Raji (cell line): ENCODE data around the gene GRK6.
A peak's percentile ranks its signal among the peaks of the same experiment; 100 is the strongest.

Experiments used
- POLR2A ChIP-seq: IDR thresholded peaks from 2 replicates; pipeline ENCODE4 v1.6.1; 2011; ENCODE audit warnings: low read depth, low read length, control low read depth; ENCODE audit not compliant: insufficient read depth

The GRK6 gene

DNA sequence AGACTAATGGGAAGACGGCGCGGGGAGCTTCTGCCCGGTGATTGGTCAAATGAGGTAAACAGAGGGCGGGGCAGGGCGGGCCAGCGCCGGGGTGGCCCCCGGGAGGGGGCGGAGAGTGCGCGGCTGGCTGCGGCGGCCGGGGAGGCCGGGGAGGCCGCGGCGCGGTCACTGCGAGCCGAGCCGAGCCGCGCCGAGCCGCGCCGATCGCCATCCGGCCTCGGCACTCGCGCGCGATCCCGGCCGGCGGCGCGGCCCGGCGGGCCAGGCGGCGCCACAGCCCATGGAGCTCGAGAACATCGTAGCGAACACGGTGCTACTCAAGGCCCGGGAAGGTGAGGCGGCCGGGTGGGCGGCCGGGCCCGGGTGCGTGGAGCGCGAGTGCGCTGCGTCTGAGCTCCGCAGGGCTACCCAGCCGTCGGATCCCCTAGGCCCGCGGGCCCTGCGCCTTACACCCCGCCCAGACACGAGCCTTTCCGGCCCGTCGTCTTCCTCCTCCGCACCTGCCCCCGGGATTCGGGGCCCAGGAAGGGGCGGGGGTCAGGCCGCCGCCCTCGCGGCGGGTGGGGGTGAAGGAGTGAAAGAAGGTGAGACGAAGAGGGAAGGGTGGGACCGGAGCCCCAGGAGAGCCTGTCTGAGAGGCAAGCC is at the start of gene GRK6:
TSS of gene GRK6 (plus strand) at position 111 of the 645 bp plus-strand sequence. CDS start at position 281, 170 bp downstream.
- peak; percentile 64 for TF ChIP-seq POLR2A

DNA sequence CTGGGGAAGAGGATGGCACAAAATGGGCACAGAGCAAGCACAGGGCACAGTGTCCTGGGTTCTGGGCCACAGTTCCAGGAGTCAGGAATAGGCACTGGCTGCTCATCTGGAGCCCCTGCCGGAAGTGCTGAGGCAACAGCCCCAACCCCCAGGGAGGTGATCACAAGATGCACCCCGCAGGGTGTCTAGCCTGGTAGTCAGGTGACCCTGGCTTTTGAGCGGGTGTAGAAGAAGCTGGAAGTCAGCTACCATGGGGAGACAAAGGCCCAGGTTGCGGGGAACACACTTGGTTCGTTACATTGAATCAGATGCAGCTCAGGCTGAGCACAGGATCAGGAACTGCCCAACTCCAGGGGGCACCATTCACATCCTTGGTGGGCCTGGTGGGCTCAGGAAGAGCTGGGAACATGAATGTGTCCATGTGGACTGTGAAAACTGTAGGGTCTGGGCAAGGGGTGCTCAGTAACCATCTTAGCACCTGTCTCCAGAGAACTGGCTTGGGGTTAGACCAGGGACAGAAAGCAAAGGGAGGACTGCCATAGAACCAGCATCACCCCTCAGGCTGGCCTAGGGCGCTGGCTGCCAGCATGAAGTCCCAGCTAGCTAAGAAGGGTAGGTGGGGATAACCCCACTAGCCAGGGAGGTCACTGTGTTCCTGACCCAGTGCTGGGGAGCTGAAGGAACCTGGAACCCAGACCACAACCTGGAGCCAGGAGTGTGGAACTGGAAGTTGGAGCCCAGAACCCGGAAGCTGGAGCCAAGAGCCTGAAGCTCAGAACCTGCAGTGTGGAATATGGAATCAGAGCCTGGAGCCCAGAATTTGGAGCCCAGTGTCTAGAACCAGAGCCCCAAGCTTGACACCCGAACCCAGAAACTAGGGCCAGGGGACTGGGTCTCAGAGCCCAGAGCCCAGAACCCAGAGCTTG is 48.4 kb upstream of the GRK6 start:
- no peak for TF ChIP-seq POLR2A

DNA sequence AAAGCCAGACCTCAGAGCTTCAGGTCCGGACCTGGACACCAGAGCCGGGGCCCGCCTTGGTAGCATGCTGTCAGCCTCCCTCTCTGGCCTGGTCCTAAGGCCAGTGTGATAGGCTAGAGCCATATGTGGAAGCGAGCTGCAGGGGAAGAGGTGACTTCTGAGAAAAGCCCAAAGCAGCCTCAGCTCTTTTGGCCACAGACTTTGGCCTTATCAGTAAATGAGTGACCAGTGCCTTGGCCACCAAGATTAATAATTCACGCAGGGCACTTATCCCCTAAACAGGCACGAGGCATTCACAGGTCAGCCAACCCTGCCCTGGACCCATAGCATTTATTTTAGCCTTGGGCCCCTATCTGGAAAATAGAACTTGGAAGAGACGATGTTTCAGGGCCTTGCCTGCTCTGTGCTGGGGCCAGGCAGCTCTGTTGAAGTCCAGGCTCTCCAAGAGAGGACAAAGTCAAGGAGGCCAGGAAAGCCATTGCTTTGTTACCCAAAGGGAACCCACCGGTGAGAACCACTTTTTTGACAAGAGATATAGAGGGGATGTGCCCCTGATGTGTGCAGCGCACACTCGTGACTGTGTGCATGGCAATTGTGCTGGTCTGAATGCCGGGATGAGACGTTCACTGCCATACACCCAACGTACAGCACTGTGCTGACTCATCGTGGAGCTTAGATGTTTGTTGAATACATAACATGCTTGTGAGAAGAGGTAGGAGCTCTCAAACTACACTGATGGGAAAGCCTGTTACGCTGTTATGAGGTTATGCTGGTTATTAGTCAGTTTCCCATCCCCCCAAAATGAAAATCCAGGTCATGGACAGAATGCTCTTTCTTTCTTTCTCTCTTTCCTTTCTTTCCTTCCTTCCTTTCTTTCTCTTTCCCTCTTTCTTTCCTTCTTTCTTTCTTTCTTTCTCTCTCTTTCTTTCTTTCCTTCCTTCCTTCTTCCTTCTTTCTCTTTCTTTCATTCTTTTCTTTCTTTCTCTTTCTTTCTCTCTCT is 47.3 kb upstream of the GRK6 start:
- TF ChIP-seq POLR2A, result no peak

DNA sequence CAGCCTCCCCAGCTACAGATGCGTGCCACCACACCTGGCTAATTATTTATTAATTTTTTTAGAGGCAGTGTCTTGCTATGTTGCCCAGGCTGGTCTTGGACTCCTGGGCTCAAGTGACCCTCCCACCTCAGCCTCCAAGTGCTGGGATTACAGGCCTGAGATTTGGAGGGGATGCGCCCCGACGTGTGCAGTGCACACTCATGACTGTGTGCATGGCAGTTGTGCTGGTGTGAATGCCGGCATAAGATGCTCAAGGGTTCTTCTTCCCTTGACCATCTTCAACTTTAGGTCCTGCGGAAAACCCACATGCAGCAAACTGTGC is 45.7 kb upstream of the GRK6 start:
- TF ChIP-seq POLR2A, result no peak

DNA sequence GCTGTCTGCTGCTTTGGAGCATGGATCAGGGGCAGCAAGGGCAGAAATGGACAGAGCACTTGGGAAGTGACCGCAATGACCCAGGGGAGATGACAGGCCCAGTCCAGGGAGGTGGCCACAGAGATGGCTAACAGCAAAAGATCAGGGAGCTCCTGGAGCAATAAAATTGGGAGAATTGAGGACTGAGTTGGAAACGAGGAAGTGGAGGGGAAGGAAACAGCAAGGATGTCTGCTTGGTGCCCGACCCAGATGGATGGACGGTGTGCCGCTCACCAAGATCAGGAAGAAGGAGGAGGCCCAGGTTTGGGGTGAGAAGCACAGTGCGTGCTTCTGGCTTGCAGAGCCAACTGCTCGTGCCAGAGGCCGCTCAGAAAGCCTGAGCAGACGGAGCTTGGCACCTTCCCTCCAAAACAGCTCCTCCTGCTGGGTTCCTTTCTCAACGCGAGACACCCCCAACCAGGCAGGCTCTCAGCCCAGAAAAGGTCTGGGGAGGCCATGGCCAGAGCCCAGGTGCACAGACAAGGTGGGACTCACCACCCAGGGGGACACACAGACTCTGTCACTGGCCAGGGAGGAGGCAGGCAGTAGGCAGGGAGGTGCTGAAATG is 44.0 kb upstream of the GRK6 start:
- no peak for TF ChIP-seq POLR2A

DNA sequence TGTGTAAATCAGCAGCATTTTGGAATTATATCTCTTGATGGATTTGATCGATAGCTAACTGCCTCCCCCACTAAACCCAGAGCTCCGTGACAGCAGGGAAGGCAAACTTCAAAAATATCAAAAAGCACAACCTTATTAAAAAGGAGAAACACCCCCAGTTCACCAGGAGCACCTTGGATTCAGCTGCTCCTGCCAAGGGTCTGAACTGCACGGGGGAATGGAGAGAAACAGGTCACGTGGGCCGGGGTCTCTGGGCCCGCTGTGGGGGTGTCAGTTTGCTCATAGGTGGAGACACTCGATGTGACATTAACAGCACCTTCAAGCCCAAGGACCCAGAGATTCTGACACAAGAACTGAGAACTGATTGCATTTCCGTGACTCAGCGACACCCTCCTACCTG is 43.3 kb upstream of the GRK6 start:
- TF ChIP-seq POLR2A, result no peak

DNA sequence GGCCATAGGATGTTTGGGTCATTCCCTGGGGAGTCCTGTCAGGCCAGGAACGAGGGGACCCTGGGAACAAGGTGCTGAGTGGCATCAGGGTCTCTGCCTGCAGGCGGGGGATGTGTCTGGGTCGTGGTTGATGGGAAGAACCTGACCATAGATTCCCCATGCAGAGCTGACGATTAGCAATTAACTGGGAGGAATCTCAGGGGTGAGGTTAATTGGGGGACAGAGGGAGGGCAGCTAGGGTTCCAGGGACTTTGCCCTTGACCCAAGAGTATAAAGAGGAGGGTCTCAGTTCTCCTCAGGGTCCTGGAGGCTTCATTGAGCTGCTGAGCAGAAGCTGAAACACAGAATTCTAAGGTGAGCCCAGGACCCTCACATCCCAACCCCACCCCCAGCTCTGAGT is 42.3 kb upstream of the GRK6 start, which contains the start of gene SLC34A1:
TSS of gene SLC34A1 (plus strand) at position 301 of the 400 bp plus-strand sequence. CDS start 1,308 bp downstream, outside the sequence.
- no peak for TF ChIP-seq POLR2A

DNA sequence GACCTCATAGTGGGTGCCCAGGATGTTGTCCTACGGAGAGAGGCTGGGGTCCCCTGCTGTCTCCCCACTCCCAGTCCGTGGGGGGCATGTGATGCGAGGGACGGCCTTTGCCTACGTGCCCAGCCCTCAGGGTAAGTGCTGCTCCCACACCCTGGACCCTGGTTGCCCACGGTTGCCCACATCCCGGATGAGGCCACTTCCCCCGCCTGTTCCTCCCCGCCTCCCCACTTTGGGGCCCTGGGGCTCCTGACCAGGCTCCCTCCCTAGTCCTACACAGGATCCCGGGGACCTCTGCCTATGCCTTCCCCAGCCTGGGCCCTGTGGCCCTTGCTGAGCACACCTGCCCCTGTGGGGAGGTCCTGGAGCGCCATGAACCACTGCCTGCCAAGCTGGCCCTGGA is 40.8 kb upstream of the GRK6 start:
- TF ChIP-seq POLR2A, result no peak

DNA sequence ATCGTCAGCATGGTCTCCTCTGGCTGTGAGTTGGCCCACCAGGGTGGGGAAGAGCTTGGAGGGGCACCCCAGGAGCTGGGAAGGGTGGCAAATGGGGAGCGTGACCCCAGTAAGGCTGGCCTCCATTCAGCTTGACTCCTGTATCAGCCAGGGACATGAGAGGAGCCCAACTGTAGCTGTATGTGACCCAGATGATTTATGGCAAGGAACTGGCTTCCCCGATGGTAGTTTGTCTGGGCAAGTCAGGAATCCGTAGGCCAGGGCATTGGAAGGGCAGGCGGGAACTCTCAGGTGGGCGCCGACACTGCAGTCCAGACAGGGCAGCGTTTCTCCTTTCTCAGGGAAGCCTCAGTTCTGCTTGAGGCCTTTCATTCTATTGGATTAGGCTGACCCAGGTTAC is 39.9 kb upstream of the GRK6 start:
- TF ChIP-seq POLR2A, result no peak

DNA sequence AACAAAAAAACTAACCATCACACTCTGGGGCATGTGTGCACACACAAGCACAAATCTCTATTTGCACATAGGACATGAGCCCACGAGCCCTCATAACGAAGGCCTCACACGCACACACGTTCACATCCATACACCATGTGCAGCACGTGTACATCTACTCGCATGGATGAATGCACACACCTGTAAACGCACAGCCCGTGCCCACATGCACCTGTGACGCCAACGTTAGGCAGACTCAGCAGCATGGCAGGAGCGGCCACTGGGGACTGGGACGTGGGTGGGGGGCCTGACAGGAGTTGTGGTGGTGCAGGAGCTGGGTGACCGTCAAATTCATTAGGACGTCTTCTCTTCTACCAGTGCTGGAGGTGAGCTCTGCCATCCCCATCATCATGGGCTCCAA is 39.1 kb upstream of the GRK6 start:
- TF ChIP-seq POLR2A, result no peak

DNA sequence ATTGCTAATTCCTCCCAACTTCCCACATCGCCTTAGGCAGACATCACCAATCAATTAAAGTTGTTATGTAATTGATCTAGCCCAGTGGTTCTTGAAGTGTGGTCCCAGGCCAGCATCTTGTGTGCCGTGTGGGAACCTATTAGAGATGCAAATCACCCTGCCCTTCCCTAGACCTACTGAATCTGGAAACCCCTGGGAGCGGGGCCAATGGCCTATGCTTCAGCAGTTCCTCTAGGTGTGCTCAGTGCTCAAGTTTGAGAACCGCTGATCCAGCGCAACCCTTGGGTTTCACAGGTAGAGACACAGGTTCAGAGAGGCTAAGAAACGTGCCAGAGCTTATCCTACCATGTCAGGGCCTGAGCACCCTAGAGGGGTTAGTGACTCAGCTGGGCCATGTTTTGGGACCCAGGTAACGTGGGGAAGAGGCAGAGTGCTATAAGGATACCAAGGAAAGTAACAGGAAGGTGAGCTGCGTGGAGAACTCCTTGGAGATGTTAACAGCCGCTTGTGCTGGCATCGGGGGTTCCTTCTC is 37.9 kb upstream of the GRK6 start:
- TF ChIP-seq POLR2A, result no peak

DNA sequence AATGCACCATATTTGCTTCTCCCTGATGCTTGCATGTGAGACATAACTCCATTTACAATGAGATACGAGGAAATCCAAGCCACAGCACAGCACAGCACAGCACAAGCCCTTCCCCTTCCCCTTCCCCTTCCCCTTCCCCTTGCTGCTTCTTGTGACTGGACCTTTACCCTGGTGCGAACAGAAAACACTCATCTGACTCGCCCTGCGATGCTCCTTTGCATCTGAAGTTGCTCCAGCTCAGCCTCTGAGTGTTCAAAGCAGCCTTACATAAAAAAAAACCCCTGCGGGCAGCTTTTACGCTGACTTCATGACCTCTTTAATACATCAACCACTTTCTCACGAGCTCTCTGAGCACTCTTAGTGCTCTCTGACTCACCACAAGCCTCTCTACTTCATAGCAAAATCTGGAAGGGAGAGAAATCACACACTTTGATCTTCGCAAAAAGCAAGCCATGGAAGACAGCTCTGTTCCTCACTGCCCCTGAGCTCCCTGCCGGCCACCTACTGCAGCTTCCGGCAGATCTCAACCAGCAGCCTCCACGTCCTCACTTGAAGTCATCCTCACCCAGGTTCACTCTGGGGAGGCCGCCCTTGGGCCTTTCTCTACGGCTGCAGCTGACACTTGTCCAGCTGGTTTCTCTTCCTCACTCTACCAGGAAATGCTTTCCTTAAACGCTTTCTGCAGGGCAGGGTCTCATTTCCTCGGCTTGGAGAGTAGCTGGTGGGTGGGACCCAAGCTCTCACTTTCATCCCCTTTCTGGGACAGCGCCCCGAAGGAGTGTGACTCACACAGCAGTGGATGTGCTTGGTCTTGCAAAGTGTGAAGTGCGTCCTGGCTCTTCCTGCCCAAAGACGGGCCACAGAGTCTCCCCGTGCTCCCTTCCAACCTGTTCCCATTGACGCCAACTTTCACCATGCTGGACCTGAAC is 37.0 kb upstream of the GRK6 start:
- no peak; the same call in 1 of the 2 replicates for TF ChIP-seq POLR2A
